D721Med (cell line): Measurements from ENCODE around the gene UBE2J1.
A peak's percentile ranks its signal among the peaks of the same experiment; 100 is the strongest.

Experiments
- DNase-seq: peaks from one replicate; pipeline ENCODE4 v3.0.0; 2011; ENCODE audit warnings: low spot score; ENCODE audit not compliant: insufficient read length
- FAIRE-seq: peaks from 2 replicates; lab custom pipeline; 2011; peaks lifted over from hg19 to GRCh38; lab: Jason Lieb, UNC
- TF ChIP-seq, protein P1 (sequence below): IDR thresholded peaks from 2 replicates; pipeline ENCODE4 v1.5.1; 2012; ENCODE audit warnings: mild to moderate bottlenecking, control low read depth; ENCODE audit not compliant: insufficient read depth; ENCODE audit errors: missing control alignments

Gene UBE2J1

DNA sequence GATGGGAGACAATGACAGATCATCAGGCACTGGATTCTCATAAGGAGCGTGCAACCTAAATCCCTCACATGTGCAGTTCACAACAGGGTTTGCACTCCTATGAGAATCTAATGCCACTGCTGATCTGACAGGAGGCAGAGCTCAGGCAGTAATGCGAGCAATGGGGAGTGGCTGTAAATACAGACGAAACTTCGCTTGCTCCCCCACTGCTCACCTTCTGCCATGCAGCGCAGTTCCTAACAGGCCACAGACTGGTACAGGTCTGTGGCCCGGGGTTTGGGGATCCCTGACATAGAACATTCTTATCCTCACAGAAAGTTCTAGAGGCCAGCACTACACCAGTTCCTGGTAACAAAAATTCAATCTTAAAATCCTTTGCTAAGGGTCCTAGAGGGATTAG is 36.3 kb upstream of the UBE2J1 start:
- TF ChIP-seq, protein P1, sequence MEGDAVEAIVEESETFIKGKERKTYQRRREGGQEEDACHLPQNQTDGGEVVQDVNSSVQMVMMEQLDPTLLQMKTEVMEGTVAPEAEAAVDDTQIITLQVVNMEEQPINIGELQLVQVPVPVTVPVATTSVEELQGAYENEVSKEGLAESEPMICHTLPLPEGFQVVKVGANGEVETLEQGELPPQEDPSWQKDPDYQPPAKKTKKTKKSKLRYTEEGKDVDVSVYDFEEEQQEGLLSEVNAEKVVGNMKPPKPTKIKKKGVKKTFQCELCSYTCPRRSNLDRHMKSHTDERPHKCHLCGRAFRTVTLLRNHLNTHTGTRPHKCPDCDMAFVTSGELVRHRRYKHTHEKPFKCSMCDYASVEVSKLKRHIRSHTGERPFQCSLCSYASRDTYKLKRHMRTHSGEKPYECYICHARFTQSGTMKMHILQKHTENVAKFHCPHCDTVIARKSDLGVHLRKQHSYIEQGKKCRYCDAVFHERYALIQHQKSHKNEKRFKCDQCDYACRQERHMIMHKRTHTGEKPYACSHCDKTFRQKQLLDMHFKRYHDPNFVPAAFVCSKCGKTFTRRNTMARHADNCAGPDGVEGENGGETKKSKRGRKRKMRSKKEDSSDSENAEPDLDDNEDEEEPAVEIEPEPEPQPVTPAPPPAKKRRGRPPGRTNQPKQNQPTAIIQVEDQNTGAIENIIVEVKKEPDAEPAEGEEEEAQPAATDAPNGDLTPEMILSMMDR = no peak
- no peak for DNase-seq
- no peak for FAIRE-seq

DNA sequence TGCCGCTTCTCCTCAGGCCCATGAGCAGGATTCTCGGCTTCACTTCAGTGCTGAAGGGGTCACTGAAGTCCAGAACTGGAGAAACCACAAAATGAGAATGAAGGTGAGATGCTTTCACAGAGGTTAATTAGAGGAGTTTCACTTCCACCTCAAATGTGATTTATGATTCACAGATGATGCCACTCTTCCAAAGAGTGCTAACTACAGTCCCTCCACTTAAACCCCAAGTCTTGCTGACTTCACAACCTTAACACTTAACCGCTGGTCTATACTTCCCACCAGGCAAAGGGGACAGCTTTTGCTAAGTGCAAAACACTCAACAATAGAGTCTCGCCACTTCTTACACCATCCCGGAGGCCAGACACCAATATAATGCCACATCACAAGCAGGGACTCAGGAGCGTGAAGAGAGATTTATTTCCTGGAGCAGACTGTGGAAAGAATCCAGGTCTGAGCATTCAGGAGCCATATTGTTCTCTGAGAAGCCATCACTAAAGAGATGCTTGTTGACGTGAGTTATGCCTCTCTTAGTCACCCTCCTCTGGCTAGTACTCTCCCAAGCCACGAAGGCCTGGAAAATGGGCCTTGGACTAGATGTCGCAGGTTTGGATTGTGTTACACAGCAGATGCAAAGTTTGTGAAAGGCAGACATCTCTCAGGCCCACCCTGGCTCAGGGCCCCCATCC is 35.1 kb upstream of the UBE2J1 start:
- no peak for DNase-seq
- TF ChIP-seq, protein P1 = no peak
- no peak for FAIRE-seq

DNA sequence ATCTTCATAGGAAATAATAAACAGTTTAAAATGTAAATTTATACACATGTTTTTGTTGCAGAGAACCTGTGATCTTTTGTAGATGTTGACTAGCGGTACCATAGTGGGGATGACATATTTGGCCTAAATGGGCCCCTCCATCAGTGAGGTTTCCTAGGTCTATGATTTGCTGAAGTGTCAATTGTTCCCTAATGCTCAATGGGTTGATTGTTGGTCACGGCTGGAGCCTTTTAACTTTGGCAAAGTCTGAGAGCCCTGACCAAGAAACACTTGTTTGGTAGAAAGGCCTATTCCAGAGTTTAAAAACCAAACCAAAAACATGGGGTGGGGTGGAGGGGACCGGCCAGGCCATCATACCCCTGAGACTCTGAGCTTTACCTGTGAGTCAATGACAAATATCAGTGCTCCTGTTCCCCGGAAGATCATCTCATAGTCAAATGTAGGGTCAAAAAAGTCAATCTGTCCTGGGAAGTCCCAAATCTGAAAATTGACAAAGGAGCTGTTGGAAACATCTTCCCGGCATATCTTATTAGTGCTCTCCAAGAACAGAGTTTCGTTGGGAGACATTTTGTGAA is 34.5 kb upstream of the UBE2J1 start:
- DNase-seq (no peak), FAIRE-seq (no peak)
- TF ChIP-seq, protein P1 = no peak

DNA sequence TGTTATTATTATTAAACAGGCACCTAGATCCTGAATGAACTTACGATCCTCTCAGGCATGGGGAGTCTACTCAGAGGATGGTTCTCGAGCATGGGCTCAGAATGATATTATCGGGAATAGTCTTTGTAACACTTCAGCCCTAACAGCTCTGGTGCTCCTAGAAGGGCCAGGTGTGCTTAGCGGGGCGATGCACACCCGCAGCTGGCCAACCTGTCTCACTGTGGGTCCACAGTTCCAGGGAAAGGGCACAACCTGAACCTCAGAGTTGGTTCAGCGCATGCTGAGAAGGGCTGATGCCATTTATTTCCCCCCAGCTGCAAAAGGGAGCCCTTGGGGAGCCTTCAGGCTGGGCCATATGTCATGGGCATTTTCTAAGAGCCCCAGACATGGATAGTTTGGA is 33.3 kb upstream of the UBE2J1 start:
- FAIRE-seq (no peak), DNase-seq (no peak)
- TF ChIP-seq, protein P1 = no peak

DNA sequence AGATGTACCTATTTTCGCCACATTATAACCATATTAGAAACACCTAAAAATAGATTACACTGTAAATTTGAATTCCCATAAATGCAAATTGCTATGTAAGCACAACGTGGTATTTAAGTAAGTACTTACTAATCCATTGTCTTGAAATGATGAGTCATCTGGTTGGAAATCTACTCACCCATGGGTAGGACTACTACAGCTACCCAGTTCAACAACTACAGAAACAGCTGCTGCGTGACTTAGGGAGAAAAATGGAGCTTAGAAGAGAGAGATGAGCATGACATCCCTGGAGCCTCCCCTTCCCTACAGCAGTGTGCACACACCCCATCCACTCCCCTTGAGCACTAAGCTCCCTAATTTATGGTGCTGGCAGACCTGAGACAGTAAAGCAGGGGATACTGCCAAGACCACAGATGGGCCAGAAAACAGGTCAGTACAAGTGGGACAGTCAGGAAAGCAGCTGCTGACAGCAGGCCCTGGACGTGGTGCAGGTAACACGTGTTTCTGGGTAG is 32.7 kb upstream of the UBE2J1 start:
- TF ChIP-seq, protein P1 = no peak
- DNase-seq (no peak), FAIRE-seq (no peak)

DNA sequence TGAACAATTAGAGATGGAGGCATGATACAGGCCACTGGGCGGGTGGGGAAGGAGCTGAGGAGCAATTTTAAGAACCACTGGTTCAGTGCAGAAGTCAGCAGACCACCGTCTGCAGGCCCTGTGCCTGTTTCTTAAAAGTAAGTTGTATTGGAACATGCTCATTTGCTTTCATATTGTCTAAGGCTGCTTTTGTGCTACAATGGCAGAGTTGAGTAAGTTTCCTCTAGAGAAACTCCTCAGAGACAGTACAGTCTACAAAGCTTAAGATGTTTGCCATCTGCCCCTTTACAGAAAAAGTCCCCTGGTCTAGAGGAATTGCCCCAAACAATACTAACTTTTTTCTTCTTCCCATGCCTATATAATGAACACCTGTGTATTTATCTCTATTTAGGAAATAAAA is 28.5 kb upstream of the UBE2J1 start:
- DNase-seq = no peak
- TF ChIP-seq, protein P1 = no peak
- no peak for FAIRE-seq

DNA sequence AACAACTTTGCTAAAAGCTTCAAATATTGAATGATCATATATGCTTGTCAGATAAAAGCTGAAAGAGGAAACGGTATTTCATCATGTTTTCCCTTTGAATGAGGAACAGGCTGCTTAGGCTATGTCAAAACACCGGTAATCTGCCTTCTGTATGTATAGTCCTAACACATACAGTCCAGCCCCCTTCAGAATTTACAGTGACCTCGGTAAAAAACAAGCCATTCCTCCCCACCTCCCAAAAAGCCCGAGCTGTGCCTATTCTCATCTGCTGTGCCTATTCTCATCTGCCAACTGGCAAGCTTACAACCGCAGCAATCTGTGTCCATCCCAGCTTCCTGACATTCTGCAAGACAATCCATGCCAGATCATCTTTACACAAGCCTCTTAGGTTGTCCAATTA is 26.8 kb upstream of the UBE2J1 start:
- peak; percentile 16 for FAIRE-seq
- DNase-seq = no peak
- TF ChIP-seq, protein P1 = no peak
